Cardiac fibroblast (primary cell): ENCODE data around the gene STMN3.

Source experiments
- DNase-seq, 2 donors: peaks; one replicate each; pipeline versions ENCODE4 v3.0.0 to v3.0.0-alpha.2; 2010; ENCODE audit warnings: low read depth in 2 of 2
- H3K4me3 ChIP-seq, 2 donors: replicated peaks in 1 of 2; 1 replicate in 1 of 2; 2 replicates in 1 of 2; pipeline ENCODE4 v1.5.1; 2011; ENCODE audit warnings: low read depth in 2 of 2, low read length in 2 of 2, mild to moderate bottlenecking in 2 of 2, moderate library complexity in 1 of 2
- TF ChIP-seq, protein P1 (sequence below): IDR thresholded peaks from one replicate; pipeline ENCODE4 v1.5.1; 2011; ENCODE audit warnings: low read depth, mild to moderate bottlenecking, low read length, inconsistent platforms

Gene STMN3

GRCh38 chr20:63687419-63688178 is 34.4 kb upstream of the STMN3 start:
- H3K4me3 ChIP-seq: no peak overlapping the region
- TF ChIP-seq, protein P1, sequence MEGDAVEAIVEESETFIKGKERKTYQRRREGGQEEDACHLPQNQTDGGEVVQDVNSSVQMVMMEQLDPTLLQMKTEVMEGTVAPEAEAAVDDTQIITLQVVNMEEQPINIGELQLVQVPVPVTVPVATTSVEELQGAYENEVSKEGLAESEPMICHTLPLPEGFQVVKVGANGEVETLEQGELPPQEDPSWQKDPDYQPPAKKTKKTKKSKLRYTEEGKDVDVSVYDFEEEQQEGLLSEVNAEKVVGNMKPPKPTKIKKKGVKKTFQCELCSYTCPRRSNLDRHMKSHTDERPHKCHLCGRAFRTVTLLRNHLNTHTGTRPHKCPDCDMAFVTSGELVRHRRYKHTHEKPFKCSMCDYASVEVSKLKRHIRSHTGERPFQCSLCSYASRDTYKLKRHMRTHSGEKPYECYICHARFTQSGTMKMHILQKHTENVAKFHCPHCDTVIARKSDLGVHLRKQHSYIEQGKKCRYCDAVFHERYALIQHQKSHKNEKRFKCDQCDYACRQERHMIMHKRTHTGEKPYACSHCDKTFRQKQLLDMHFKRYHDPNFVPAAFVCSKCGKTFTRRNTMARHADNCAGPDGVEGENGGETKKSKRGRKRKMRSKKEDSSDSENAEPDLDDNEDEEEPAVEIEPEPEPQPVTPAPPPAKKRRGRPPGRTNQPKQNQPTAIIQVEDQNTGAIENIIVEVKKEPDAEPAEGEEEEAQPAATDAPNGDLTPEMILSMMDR: no peak
- DNase-seq: no peak

DNA sequence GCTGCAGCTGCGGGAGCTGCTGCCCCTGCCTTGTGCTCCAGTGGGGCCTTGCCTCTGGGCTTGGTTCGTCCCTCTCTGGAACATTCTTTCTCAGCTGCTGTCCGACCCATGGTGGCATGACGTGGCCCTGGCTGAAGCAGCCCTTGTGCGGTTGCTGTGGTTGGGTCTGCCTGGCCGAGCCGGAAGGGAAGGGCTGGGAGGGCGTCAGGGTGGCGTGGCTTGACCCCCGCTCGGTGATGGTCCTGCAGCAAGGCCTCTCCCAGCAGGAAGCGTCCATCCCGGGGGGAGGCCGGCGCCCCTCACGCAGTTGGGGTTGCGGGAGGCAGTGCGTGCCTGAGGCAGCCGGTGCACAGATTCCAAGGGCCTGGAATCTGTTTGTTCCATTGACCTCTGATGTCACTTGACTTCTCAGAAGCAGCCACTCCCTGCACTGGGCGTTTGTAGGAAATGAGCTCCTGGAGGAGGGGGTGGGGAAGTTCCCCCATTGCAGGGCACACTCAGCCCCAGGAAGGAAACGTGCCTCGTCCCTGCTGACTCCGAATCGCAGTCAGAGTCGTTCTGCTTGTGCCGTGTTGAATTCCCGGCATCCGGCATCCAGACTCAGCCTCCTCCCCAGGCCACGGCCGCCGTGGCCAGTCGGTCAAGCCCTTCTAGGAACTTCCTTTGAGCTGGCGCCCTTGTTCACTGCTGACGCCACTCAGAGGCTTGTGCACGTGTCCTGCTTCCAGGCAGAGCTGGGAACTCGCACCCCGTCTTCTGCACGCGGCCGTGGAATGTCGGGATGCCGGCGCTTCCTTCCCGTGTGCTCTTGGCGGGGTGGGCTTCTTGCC is 33.5 kb upstream of the STMN3 start:
- no peak overlapping the region for H3K4me3 ChIP-seq
- DNase-seq: peak; percentile 92 to 93

GRCh38 chr20:63686094-63686491 is 32.9 kb upstream of the STMN3 start:
- TF ChIP-seq, protein P1: no peak
- no peak for DNase-seq
- no peak overlapping the region for H3K4me3 ChIP-seq

More for the DNA sequence above, 33.5 kb upstream of the STMN3 start:
- TF ChIP-seq, protein P1: no peak

GRCh38 chr20:63685269-63686026 is 32.2 kb upstream of the STMN3 start:
- no peak for DNase-seq
- TF ChIP-seq, protein P1: no peak
- no peak overlapping the region for H3K4me3 ChIP-seq

GRCh38 chr20:63682384-63683139 is 29.3 kb upstream of the STMN3 start:
- TF ChIP-seq, protein P1: no peak
- peak; percentile 98 for DNase-seq
- H3K4me3 ChIP-seq: peak overlapping the region in 1 of 2 donors; percentile 5

GRCh38 chr20:63681609-63682142 is 28.5 kb upstream of the STMN3 start:
- TF ChIP-seq, protein P1: no peak
- no peak for DNase-seq
- H3K4me3 ChIP-seq: no peak overlapping the region
